OCI-LY3 (cell line): Measurements from ENCODE around the gene MYLK.

Experiments used
- H2AFZ ChIP-seq: fragments of 200-600, 300-600 bp; shearing (Covaris generic); 2 replicates; pipeline ENCODE4 v1.6.0; 2014; ENCODE audit warnings: antibody characterized with exemption, low read depth, low read length
- H3K27ac ChIP-seq: fragments of 200-600, 300-600 bp; sonication (generic); 2 replicates; pipeline ENCODE4 v1.5.1; 2014; ENCODE audit warnings: mild to moderate bottlenecking, low read length, moderate library complexity, mixed read lengths
- H3K27me3 ChIP-seq: fragments of 200-600, 300-600 bp; sonication (generic); 2 replicates; pipeline ENCODE4 v1.6.1; 2014; ENCODE audit warnings: low read depth, low read length, mixed read lengths
- H3K36me3 ChIP-seq: fragments of 200-600, 300-600 bp; sonication (generic); replicated peaks from 2 replicates; pipeline ENCODE3; 2014; ENCODE audit warnings: low read depth, low read length, mixed read lengths
- H3K4me1 ChIP-seq: fragments of 300-600, 200-600 bp; sonication (generic); 2 replicates; pipeline ENCODE4 v1.6.1; 2014; ENCODE audit warnings: low read length, mixed read lengths
- H3K4me2 ChIP-seq: fragments of 200-600, 300-600 bp; sonication (generic); 2 replicates; pipeline ENCODE4 v1.6.1; 2014; ENCODE audit warnings: low read length, mixed read lengths
- H3K4me3 ChIP-seq: fragments of 300-600, 200-600 bp; sonication (generic); 2 replicates; pipeline ENCODE4 v1.5.1; 2014; ENCODE audit warnings: antibody characterized with exemption, mild to moderate bottlenecking, low read length, moderate library complexity
- H3K79me2 ChIP-seq: fragments of 300-600, 200-600 bp; shearing (Covaris generic); 2 replicates; pipeline ENCODE4 v1.6.1; 2014; ENCODE audit warnings: mild to moderate bottlenecking, low read length, mixed read lengths
- H3K9ac ChIP-seq: fragments of 300-600, 200-600 bp; shearing (Covaris generic); 2 replicates; pipeline ENCODE4 v1.6.0; 2014; ENCODE audit warnings: mild to moderate bottlenecking, low read length, moderate library complexity
- H3K9me3 ChIP-seq: fragments of 200-600, 300-600 bp; shearing (Covaris generic); 2 replicates; pipeline ENCODE4 v1.6.1; 2014; ENCODE audit warnings: low read length, mixed read lengths; ENCODE audit not compliant: insufficient read depth
- H4K20me1 ChIP-seq: fragments of 200-600, 300-600 bp; sonication (generic); 2 replicates; pipeline ENCODE4 v1.6.1; 2016; ENCODE audit warnings: low read length, mixed read lengths; ENCODE audit not compliant: insufficient read depth
- EZH2phosphoT487 ChIP-seq: fragments of 200-600 bp; shearing (Covaris generic); IDR thresholded peaks from 2 replicates; pipeline ENCODE4 v1.6.1; 2018; ENCODE audit warnings: antibody characterized with exemption, mixed run types, low read depth
- TF ChIP-seq, protein P1 (sequence below): fragments of 200-600, 300-600 bp; sonication (generic); IDR thresholded peaks from 2 replicates; pipeline ENCODE4 v1.5.1; 2014; ENCODE audit warnings: antibody characterized with exemption, low read length, low read depth

MYLK gene

DNA sequence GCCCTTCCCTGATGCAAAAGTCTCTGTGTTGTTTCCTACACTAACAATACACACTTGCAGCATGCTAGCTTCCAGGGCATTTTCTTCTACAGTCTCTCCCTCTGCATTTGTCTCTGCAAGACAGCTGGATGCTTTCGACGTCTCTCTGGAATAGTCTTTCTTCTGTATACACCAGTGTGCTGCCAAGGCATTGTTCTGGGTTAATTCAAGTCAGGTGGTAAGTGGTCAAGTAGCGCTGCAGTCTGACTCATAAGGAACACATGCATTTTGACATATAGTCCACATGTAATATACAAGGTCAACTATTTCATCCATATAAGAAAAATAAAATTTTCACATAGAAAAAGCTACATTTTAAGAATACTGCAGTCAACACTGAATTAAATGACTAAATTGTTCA is 92.7 kb downstream of the MYLK start:
- Histone ChIP-seq H3K4me2 (no peak overlapping the region), H3K9ac (no peak overlapping the region), H3K27ac (no peak overlapping the region)

DNA sequence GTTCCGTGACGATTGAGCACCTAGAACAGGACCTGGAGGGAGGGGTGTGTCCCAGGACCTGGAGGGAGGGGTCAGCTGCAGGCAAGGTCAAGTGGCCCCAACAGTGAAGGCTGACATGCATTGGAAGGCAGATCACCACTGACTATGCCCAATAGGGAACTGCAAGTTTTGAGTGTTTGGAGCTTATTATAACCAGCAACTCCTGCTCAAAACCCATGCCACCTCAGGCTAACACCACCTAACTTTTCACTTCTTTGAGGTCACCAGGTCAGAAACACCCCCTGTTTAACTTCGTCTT is 93.1 kb downstream of the MYLK start:
- TF ChIP-seq, protein P1, sequence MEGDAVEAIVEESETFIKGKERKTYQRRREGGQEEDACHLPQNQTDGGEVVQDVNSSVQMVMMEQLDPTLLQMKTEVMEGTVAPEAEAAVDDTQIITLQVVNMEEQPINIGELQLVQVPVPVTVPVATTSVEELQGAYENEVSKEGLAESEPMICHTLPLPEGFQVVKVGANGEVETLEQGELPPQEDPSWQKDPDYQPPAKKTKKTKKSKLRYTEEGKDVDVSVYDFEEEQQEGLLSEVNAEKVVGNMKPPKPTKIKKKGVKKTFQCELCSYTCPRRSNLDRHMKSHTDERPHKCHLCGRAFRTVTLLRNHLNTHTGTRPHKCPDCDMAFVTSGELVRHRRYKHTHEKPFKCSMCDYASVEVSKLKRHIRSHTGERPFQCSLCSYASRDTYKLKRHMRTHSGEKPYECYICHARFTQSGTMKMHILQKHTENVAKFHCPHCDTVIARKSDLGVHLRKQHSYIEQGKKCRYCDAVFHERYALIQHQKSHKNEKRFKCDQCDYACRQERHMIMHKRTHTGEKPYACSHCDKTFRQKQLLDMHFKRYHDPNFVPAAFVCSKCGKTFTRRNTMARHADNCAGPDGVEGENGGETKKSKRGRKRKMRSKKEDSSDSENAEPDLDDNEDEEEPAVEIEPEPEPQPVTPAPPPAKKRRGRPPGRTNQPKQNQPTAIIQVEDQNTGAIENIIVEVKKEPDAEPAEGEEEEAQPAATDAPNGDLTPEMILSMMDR: no peak
- no peak for TF ChIP-seq EZH2phosphoT487
- no peaks in the 10 kb centered on the region for H4K20me1 ChIP-seq
- H3K79me2 ChIP-seq: no peaks in the 10 kb centered on the region
- peaks cover 18% of the 10 kb centered on the region for H3K27me3 ChIP-seq
- no peaks in the 10 kb centered on the region for H3K4me1 ChIP-seq
- no peak overlapping the region for H3K4me3 ChIP-seq
- no peak overlapping the region for H3K9ac ChIP-seq
- H3K36me3 ChIP-seq: no peaks in the 10 kb centered on the region
- no peak overlapping the region for H3K4me2 ChIP-seq
- H2AFZ ChIP-seq: no peak overlapping the region
- no peaks in the 10 kb centered on the region for H3K9me3 ChIP-seq
- H3K27ac ChIP-seq: no peak overlapping the region

More for the DNA sequence above, 92.7 kb downstream of the MYLK start:
- H4K20me1 ChIP-seq: no peaks in the 10 kb centered on the region
- H3K4me3 ChIP-seq: no peak overlapping the region
- H3K9me3 ChIP-seq: no peaks in the 10 kb centered on the region
- H3K36me3 ChIP-seq: no peaks in the 10 kb centered on the region
- no peak overlapping the region for H2AFZ ChIP-seq
- TF ChIP-seq, protein P1: no peak
- TF ChIP-seq EZH2phosphoT487: no peak
- H3K4me1 ChIP-seq: no peaks in the 10 kb centered on the region
- H3K79me2 ChIP-seq: no peaks in the 10 kb centered on the region
- H3K27me3 ChIP-seq: peaks cover 18% of the 10 kb centered on the region

DNA sequence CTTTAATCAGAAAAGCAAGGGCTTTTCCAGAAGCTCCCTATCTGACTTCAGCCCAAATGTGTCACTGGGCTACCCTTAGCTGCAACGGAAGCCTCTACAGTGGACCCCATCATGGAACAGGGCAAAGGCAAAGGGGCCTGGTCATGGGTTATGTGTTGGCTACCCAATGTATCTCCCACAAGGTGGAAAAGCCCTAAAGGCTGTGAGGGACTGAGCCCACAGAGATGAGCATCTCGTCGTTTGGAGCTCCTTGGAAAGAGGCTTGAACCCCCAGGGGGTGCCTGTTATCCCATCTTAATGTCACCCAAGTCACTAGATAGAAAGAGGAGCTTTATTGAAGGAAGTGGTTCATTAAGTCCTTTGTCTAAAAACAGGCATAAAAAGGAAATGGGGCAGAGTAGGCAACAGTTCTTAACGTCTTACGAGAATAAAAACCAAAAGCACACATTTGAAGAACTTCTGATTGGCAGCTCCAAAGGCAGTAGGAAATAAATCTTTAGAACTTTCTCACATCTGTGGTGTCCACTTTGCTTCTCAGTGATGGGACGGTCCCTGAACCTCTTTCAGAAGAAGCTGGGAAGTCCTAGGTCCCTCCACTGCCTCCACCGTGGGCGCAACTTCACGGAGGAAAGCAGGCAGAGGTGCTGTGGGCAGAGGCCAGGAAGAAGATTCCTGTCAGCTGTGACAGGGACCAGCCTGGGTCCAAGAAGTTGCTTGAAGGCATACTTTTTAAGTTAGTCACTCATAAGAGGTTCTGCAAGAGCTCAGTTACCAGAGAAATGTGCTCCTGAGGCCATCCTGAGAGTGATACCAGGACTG is 93.7 kb downstream of the MYLK start:
- Histone ChIP-seq H3K79me2 (no peaks in the 10 kb centered on the region), H3K27me3 (peaks cover 14% of the 10 kb centered on the region), H3K4me2 (no peak overlapping the region), H3K9ac (no peak overlapping the region), H3K4me3 (no peak overlapping the region), H3K27ac (no peak overlapping the region), H4K20me1 (no peaks in the 10 kb centered on the region), H3K9me3 (no peaks in the 10 kb centered on the region), H3K4me1 (no peaks in the 10 kb centered on the region), H3K36me3 (no peaks in the 10 kb centered on the region), H2AFZ (no peak overlapping the region)
- TF ChIP-seq, protein P1: no peak
- no peak for TF ChIP-seq EZH2phosphoT487

DNA sequence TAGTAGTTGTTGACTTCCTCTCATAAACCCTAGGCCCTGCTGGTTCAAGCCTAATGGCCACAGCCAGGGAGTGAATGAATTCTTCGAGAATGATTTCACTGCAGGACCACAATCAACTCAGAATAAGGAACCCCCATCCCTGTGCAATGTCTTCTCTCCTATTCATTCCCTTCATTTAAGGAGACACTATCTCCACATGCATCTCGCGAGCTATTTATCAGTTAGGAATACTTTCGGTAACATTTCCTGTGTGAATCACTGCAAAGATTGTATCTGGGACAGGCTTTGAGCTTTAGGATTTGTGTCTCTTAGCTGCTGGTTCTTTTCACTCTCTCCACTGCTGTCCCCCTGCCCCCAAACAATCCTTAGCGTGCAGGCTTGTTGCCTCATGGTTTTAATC is 94.4 kb downstream of the MYLK start:
- no peak overlapping the region for H3K27ac ChIP-seq
- H3K36me3 ChIP-seq: no peaks in the 10 kb centered on the region
- H3K27me3 ChIP-seq: peaks cover 16% of the 10 kb centered on the region; the same call in 1 of the 2 replicates
- no peaks in the 10 kb centered on the region for H3K79me2 ChIP-seq
- no peaks in the 10 kb centered on the region for H3K9me3 ChIP-seq
- no peak overlapping the region for H2AFZ ChIP-seq
- H3K4me1 ChIP-seq: no peaks in the 10 kb centered on the region
- no peak for TF ChIP-seq EZH2phosphoT487
- TF ChIP-seq, protein P1: no peak
- H3K9ac ChIP-seq: no peak overlapping the region
- H3K4me3 ChIP-seq: no peak overlapping the region
- no peaks in the 10 kb centered on the region for H4K20me1 ChIP-seq
- no peak overlapping the region for H3K4me2 ChIP-seq
